HG03066 (cell line): ENCODE results near the gene CLPTM1.
"Not testable (repeated sequence)": the region's sequence is repeated elsewhere in the genome, so short reads cannot be mapped to it uniquely, and the experiment has no call there.

Experiments
- ATAC-seq: cut with Tn5 transposase; IDR thresholded peaks from one replicate; pipeline ENCODE4 v1.9.1; 2021; ENCODE audit warnings: low read depth; ENCODE audit not compliant: unreplicated experiment

CLPTM1 gene

GRCh38 chr19:44942067-44942571, 13.1 kb upstream of the CLPTM1 start, which contains the start of gene APOC4:
Gene APOC4, plus strand, starts transcription at chr19:44942237. Its CDS starts 41 bp downstream, at chr19:44942278.
- ATAC-seq, result no peak

GRCh38 chr19:44943801-44944249, 11.4 kb upstream of the CLPTM1 start:
- ATAC-seq, result no peak

GRCh38 chr19:44947041-44947581, 8.1 kb upstream of the CLPTM1 start:
- ATAC-seq, result no peak

GRCh38 chr19:44948237-44948636, 6.9 kb upstream of the CLPTM1 start:
- ATAC-seq, result no peak

DNA sequence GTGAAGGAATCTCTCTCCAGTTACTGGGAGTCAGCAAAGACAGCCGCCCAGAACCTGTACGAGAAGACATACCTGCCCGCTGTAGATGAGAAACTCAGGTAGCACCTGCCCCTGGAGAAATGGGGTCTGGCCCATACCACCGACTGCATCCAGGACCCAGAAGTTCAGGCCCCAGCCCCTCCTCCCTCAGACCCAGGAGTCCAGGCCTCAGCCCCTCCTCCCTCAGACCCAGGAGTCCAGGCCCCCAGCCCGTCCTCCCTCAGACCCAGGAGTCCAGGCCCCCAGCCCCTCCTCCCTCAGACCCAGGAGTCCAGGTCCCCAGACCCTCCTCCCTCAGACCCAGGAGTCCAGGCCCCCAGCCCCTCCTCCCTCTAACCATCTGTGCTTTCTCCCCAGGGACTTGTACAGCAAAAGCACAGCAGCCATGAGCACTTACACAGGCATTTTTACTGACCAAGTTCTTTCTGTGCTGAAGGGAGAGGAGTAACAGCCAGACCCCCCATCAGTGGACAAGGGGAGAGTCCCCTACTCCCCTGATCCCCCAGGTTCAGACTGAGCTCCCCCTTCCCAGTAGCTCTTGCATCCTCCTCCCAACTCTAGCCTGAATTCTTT, 6.3 kb upstream of the CLPTM1 start:
- ATAC-seq, result no peak

GRCh38 chr19:44949550-44949949, 5.6 kb upstream of the CLPTM1 start:
- ATAC-seq, result no peak

- ATAC-seq, result no peak
These were observed 3.7 kb upstream of the CLPTM1 start for GRCh38 chr19:44951179-44952159.

GRCh38 chr19:44954278-44954648, 917 bp upstream of the CLPTM1 start:
- ATAC-seq, result no peak

- ATAC-seq, result peak; percentile 12
These were observed 592 bp downstream of the CLPTM1 start for GRCh38 chr19:44955505-44956439.

DNA sequence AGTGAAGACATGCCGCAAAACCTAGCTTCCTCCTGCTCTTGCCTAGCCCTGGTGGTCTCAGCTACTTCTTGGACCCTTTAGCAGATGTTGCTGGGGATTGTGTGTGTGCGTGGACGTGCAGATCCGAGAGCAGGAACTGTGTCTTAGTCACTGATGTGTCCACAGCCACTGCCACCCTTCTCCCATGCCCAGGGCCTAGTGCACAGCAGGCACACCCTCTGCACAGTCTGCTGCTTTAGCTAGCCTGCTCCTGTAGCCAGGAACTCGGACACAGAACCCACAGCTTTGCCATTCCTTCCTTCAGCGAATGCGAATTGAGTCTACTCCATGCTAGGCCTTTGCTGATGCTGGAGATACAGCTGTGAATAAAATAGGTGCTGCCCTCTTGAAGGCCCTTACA, 2.3 kb downstream of the CLPTM1 start:
- ATAC-seq, result no peak

- no peak for ATAC-seq
These were observed 2.9 kb downstream of the CLPTM1 start for GRCh38 chr19:44958090-44958489.

- ATAC-seq, result no peak
These were observed 4.5 kb downstream of the CLPTM1 start for GRCh38 chr19:44959691-44960090.

DNA sequence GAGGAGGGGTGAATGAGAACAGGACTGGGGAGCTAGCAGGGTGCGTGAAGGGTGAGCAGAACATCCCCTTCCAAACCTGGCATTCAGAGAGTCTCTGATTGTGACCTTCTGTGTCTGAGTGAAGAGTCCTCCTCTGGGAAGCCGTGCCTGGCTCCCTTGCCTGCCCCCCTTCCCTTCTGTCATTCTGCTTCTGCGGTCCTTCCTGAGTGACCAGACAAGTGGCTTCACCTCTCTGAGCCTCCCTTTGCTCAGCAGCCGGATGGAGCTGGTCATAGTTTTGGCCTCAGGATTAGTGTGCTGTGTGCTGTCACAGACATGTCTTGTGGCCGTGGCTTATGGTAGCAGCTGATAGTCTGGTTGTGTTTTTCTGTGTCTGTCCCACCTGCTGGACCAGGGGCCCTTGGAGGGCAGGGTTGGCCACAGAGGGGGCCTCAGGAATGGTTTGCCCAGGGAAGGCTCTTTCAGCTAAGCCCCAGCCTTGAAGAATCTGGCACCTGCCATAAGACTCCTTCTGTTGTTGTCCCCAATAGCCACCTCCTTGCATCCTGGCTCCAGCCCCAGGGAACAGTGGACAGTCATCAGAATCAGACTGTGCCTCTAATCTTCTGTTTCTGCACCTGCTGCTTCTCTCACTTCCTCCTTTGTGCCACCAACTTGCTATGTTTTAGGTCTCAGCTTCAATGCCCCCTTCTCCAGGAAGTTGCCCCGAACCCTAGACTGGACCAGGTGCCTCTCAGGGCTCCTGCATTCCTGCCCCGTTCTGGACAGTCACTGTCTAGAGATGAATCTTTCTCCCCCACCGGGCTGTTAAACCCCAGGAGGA, 5.9 kb downstream of the CLPTM1 start:
- ATAC-seq, result no peak

GRCh38 chr19:44961821-44962220, 6.6 kb downstream of the CLPTM1 start:
- no peak for ATAC-seq

DNA sequence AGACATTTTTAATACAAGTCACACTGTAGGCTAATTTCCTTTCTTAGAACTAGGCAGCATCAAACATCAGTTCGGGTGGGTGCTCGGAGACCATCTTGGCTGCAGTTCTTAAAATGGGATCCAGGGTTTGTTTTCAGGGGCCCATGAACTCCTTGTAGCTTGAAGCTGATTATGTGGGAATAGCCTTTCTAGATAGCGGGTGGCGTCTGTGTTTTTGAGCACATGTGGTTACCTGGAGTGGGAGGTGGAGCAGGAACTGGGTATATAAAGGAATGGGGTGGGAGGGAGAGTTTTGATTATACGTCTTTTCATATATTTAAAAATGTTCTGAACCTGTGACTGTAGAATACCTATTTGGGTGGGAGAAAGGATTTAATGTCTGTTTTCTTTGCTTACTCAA, 12.9 kb downstream of the CLPTM1 start:
- no peak for ATAC-seq

- no peak for ATAC-seq
These were observed 13.5 kb downstream of the CLPTM1 start for GRCh38 chr19:44968670-44969069.

DNA sequence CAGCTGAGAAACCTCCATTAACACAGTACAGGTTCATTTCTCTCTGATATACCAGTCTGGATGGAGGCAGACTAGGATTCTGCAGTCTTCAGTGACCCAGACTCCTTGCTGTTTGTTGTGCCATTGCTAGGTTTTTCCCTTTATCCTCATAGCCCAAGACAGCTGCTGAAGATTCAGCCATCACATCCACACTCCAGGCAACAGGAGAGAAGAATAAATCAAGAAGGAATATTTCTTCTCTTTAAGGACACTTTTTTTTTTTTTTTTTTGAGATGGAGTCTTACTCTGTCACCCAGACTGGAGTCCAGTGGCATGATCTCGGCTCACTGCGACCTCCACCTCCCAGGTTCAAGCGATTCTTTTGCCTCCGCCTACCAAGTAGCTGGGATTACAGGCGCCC, 14.3 kb downstream of the CLPTM1 start:
- ATAC-seq, result no peak

DNA sequence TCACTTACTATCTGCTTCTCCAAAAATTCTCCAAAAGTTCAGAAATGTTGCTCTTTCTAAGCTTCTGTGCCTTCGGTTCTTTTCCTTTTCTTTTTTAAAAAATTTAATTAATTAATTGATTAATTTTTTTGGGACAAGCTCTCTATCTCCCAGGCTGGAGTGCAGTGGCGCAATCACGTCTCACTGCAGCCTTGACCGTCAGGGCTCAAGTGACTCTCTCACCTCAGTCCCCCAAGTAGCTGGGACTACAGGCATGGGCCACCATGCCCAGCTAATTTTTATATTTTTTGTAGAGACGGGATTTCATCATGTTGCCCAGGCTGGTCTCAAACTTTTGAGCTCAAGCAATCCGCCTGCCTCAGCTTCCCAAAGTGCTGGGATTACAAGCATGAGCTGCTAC, 16.3 kb downstream of the CLPTM1 start:
- not testable (repeated sequence) for ATAC-seq

DNA sequence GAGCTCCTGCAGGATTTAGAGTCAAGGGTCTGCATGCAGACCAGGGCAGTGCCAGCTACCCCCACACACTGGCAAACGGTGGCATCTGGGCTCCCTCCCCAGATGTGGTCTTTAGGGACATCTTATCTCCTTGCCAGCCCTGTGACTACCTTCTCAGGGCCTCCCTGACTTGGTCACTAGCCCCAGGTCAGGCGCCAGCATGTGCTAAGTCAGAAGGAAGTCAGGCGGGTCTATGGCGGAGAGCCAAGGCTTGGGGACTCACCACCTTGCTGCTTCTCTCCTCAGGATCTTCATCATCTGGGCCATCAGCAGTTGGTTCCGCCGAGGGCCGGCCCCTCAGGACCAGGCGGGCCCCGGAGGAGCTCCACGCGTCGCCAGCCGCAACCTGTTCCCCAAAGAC, 17.6 kb downstream of the CLPTM1 start:
- no peak for ATAC-seq
